Measurements from ENCODE around the gene NIPSNAP3A.
A peak's percentile ranks its signal among the peaks of the same experiment; 100 is the strongest.

NIPSNAP3A gene

GRCh38 chr9:104774831-104775573 lies 27.5 kb downstream of the NIPSNAP3A start:
- peak in 1 of 2 donors; percentile 55 for DNase-seq

- no peak for DNase-seq
These were observed 28.1 kb downstream of the NIPSNAP3A start for GRCh38 chr9:104775574-104775936.

GRCh38 chr9:104775976-104776375 lies 28.5 kb downstream of the NIPSNAP3A start:
- no peak for DNase-seq

- no peak for DNase-seq
These were observed 29.3 kb downstream of the NIPSNAP3A start for GRCh38 chr9:104776797-104777196.

GRCh38 chr9:104778802-104779201 lies 31.3 kb downstream of the NIPSNAP3A start:
- no peak for DNase-seq

GRCh38 chr9:104779334-104779733 lies 31.9 kb downstream of the NIPSNAP3A start:
- DNase-seq: no peak

GRCh38 chr9:104779946-104780535 lies 32.6 kb downstream of the NIPSNAP3A start:
- DNase-seq: no peak

- peak in 1 of 2 donors; percentile 34 for DNase-seq
These were observed 33.4 kb downstream of the NIPSNAP3A start for GRCh38 chr9:104780796-104781395.

- DNase-seq: no peak
These were observed 36.1 kb downstream of the NIPSNAP3A start for GRCh38 chr9:104783588-104783987.

- DNase-seq: no peak
These were observed 36.6 kb downstream of the NIPSNAP3A start for GRCh38 chr9:104784098-104784497.

- DNase-seq: no peak
These were observed 38.8 kb downstream of the NIPSNAP3A start for GRCh38 chr9:104786293-104786692.

- no peak for DNase-seq
These were observed 40.0 kb downstream of the NIPSNAP3A start for GRCh38 chr9:104787306-104788015.

GRCh38 chr9:104788251-104788650 lies 40.8 kb downstream of the NIPSNAP3A start:
- no peak for DNase-seq

GRCh38 chr9:104794070-104794469 lies 46.6 kb downstream of the NIPSNAP3A start:
- DNase-seq: no peak

- DNase-seq: no peak
These were observed 47.6 kb downstream of the NIPSNAP3A start for GRCh38 chr9:104795082-104795481.

- DNase-seq: no peak
These were observed 48.4 kb downstream of the NIPSNAP3A start for GRCh38 chr9:104795857-104796256.

GRCh38 chr9:104798209-104798995 lies 50.9 kb downstream of the NIPSNAP3A start:
- no peak for DNase-seq

- no peak for DNase-seq
These were observed 52.7 kb downstream of the NIPSNAP3A start for GRCh38 chr9:104800068-104800785.

- no peak for DNase-seq
These were observed 54.6 kb downstream of the NIPSNAP3A start for GRCh38 chr9:104802110-104802509.

- DNase-seq: no peak
These were observed 55.4 kb downstream of the NIPSNAP3A start for GRCh38 chr9:104802906-104803305.

- DNase-seq: no peak
These were observed 58.0 kb downstream of the NIPSNAP3A start for GRCh38 chr9:104805441-104805840.

- DNase-seq: no peak
These were observed 60.6 kb downstream of the NIPSNAP3A start for GRCh38 chr9:104808035-104808614.

Data from CD4-positive, alpha-beta T cell treated with Interferon alpha-2 for 1 hour (primary cell).